ENCODE measurements around the gene ARVCF. TPM values are rescaled to one million over a fixed set of nuclear protein-coding genes. Genes with fewer than 3 reads are reported as not detected.
A peak's percentile ranks its signal among the peaks of the same experiment; 100 is the strongest.

Gene ARVCF
- total and polyA plus RNA-seq, 9 of the 15 experiments (the other 6 are each of a cell fraction or from before 2014, with no cell fraction given), result 0.03 to 97.4 (median 15.6) TPM

- CTCF ChIA-PET (ENCODE audit: low intra/inter-chr PET ratio), result no interaction called here
- TF ChIP-seq PHF8 (IDR thresholded peaks at IDR 0.05; ENCODE audit: borderline replicate concordance, low read length), result peak; percentile 8; the same call in 1 of the 2 replicates
- peak; percentile 12; the same call in 1 of the 2 replicates for TF ChIP-seq MYNN (IDR thresholded peaks at IDR 0.05)
- no peak for TF ChIP-seq MYNN (CRISPR knock-in tag; IDR thresholded peaks at IDR 0.05)
- no peak for TF ChIP-seq SRF (CRISPR knock-in tag; IDR thresholded peaks at IDR 0.05)
- peak; percentile 78 for TF ChIP-seq HMGXB4 (CRISPR knock-in tag; IDR thresholded peaks at IDR 0.05)
- TF ChIP-seq ZNF717 (CRISPR knock-in tag; IDR thresholded peaks at IDR 0.05), result no peak
- TF ChIP-seq CBFA2T3 (IDR thresholded peaks at IDR 0.05), result no peak
- no peak for TF ChIP-seq POLR2AphosphoS5 (IDR thresholded peaks at IDR 0.05; ENCODE audit: control insufficient read depth, insufficient read depth, low read depth, low read length)
- TF ChIP-seq POLR2G (IDR thresholded peaks at IDR 0.05; ENCODE audit: low read depth, low read length), result peak; percentile 64
- TF ChIP-seq TFE3 (CRISPR knock-in tag; IDR thresholded peaks at IDR 0.05), result 0 out of 2 replicates have a peak, but pooled peaks have one; percentile 1
- TF ChIP-seq HOMEZ (CRISPR knock-in tag; IDR thresholded peaks at IDR 0.05), result no peak
- TF ChIP-seq ZNF133 (CRISPR knock-in tag; IDR thresholded peaks at IDR 0.05), result 0 out of 2 replicates have a peak, but pooled peaks have one; percentile 30
- TF ChIP-seq MED1 (CRISPR knock-in tag; IDR thresholded peaks at IDR 0.05; ENCODE audit: borderline replicate concordance), result no peak
- no peak for TF ChIP-seq RAD21 (CRISPR knock-in tag; conservative IDR thresholded peaks at IDR 0.05 in 1 of 2, IDR thresholded peaks at IDR 0.05 in 1 of 2)
- no peak for TF ChIP-seq HDAC1 (IDR thresholded peaks at IDR 0.05)
- peak; percentile 6; the same call in 1 of the 2 replicates for TF ChIP-seq KLF13 (tag; IDR thresholded peaks at IDR 0.05; ENCODE audit: borderline replicate concordance, low read depth)
These were observed 39.1 kb downstream of the ARVCF start for GRCh38 chr22:19977296-19978243.

More at GRCh38 chr22:19977296-19978243, 39.1 kb downstream of the ARVCF start:
- Histone ChIP-seq H3K4me1 (replicated peaks in 1 of 2; ENCODE audit: control insufficient read depth in 2 of 2, insufficient read depth in 2 of 2, low read length in 2 of 2) (peaks cover 18 to 83% of the 10 kb centered on the region in 2 experiments), H3K27ac (ENCODE audit: extremely low read depth, low read depth, low read length) (no peak overlapping the region), H3K4me3 (no peak overlapping the region), H3K4me2 (ENCODE audit: insufficient read depth, low read length) (no peak overlapping the region), H3K79me2 (ENCODE audit: control insufficient read depth, insufficient read depth, low read length) (no peaks in the 10 kb centered on the region), H2AFZ (ENCODE audit: low read depth, low read length) (no peak overlapping the region), H3K9me3 (replicated peaks; ENCODE audit: control insufficient read depth, insufficient read depth, low read depth, low read length) (no peaks in the 10 kb centered on the region), H3K9me1 (ENCODE audit: control insufficient read depth, insufficient read depth, low read length) (peaks cover 27% of the 10 kb centered on the region), H4K20me1 (replicated peaks; ENCODE audit: control insufficient read depth, insufficient read depth, low read length) (peaks cover 31% of the 10 kb centered on the region), H3K9ac (ENCODE audit: insufficient read depth in 1 of 2, low read depth in 2 of 2, low read length in 2 of 2) (peak overlapping the region in 1 of 2 experiments; percentile 31; a peak in 2 of 4 replicates), H3K27me3 (ENCODE audit: control insufficient read depth in 2 of 2, insufficient read depth in 2 of 2, low read length in 2 of 2) (no peaks in the 10 kb centered on the region), H3K36me3 (ENCODE audit: control insufficient read depth, insufficient read depth, low read length) (peaks cover 35% of the 10 kb centered on the region; the same call in 2 of the 3 replicates)
- DNase-seq (ENCODE audit: extremely low read depth in 1 of 4, low spot score in 3 of 4) (no peak), ATAC-seq (no peak), FAIRE-seq (no peak)
- no TSS peak for BruUV-seq (replicated peaks)
- POLR2A ChIA-PET, result interaction anchor here (0.6 to 2.3 kb wide), 10 partner anchors 9 to 625 kb away, joined by 3 to 7 read pairs (median 4); no protein-coding TSS in a partner anchor
- 77% methylated on average over 32 of the region's 32 CpGs for WGBS (ENCODE audit: insufficient coverage, low coverage, missing lambda C conversion rate)
- intact Hi-C loops (cut with micrococcal nuclease) (loop anchor here (10.0 kb wide), 2 partner anchors 257 to 317 kb away; no protein-coding TSS in a partner anchor), in situ Hi-C loops (cut with MboI) (no loop called here)

Measured in K562 (cell line).